Suprapubic skin (tissue), 4 donors: Measurements from ENCODE around the gene EFNA2.

Experiments
- EP300 ChIP-seq: sonication (generic); formaldehyde crosslinking; IDR thresholded peaks from one replicate; pipeline ENCODE4 v1.6.1; 2017; ENCODE audit warnings: antibody characterized with exemption
- POLR2A ChIP-seq, 2 donors: fragments of 450-650 bp; IDR thresholded peaks; one replicate each; pipeline ENCODE4 v1.6.1; 2017; ENCODE audit warnings: antibody characterized with exemption in 2 of 2, mild to moderate bottlenecking in 2 of 2, moderate library complexity in 2 of 2
- POLR2AphosphoS5 ChIP-seq, 3 donors: sonication (generic); formaldehyde crosslinking; IDR thresholded peaks; one replicate each; pipeline ENCODE4 v1.6.1; 2017; ENCODE audit warnings: antibody characterized with exemption in 3 of 3
- TF ChIP-seq, protein P1 (sequence below), 2 donors: fragments of 200-600 bp in 1 of 2; fragments of 450-650 bp in 1 of 2; sonication (generic) in 1 of 2; IDR thresholded peaks; one replicate each; pipeline ENCODE4 v1.5.1; 2016 to 2019; ENCODE audit warnings: antibody characterized with exemption in 2 of 2, mild to moderate bottlenecking in 1 of 2, moderate library complexity in 1 of 2

DNA sequence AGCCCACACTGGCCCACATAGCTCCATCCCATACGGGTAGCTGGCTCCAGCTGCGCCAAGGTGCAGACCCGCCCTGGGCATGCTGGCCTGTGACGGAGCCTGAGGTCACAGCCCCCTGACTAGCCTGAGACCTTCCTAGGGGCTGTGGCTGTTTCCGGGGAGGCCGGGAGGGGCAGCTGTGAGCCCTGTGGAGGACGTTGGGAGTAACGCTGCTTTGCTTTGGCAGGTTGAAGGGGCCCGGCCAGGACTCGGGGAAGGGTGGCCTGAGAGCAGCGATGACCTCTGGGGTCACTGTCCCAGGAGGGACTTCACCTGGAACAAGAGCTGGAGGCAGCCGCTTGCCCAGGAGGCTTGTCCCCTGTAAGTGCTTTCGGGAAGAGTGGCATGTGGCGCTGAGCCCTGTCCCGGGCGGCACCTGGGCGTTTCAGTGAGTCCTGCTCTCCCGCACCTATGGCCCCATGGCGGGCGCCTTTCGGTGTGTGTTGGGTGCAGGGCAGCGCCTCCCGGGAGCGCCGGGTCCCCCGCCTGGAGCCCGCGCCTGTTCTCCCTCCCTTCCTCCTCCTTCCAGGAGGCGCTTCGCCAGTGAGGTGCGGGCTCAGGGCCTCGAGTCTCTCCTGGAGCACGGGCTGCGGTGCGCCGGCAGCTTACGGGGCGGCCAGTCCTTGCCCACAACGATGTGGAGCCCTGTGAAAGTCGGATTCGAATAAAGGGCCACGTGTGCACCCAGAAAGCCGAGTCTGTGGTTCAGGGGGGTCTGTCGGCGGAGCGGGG is 11.4 kb upstream of the EFNA2 start:
- TF ChIP-seq, protein P1, sequence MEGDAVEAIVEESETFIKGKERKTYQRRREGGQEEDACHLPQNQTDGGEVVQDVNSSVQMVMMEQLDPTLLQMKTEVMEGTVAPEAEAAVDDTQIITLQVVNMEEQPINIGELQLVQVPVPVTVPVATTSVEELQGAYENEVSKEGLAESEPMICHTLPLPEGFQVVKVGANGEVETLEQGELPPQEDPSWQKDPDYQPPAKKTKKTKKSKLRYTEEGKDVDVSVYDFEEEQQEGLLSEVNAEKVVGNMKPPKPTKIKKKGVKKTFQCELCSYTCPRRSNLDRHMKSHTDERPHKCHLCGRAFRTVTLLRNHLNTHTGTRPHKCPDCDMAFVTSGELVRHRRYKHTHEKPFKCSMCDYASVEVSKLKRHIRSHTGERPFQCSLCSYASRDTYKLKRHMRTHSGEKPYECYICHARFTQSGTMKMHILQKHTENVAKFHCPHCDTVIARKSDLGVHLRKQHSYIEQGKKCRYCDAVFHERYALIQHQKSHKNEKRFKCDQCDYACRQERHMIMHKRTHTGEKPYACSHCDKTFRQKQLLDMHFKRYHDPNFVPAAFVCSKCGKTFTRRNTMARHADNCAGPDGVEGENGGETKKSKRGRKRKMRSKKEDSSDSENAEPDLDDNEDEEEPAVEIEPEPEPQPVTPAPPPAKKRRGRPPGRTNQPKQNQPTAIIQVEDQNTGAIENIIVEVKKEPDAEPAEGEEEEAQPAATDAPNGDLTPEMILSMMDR (IDR thresholded peaks at IDR 0.05) = no peak
- TF ChIP-seq POLR2A (IDR thresholded peaks at IDR 0.05) = no peak
- TF ChIP-seq POLR2AphosphoS5 (IDR thresholded peaks at IDR 0.05) = no peak
- TF ChIP-seq EP300 = no peak
